Parathyroid adenoma (tissue), 2 donors: Measurements from ENCODE around the gene RBM39.

ENCODE experiments used
- H2AFZ ChIP-seq: fragments of 300-600 bp; sonication (generic); one replicate; pipeline ENCODE4 v1.7.0; 2017; ENCODE audit warnings: antibody characterized with exemption, mild to moderate bottlenecking
- H3K27ac ChIP-seq: fragments of 300-600 bp; sonication (generic); one replicate; pipeline ENCODE4 v1.7.0; 2017
- H3K27me3 ChIP-seq: fragments of 300-600 bp; sonication (generic); one replicate; pipeline ENCODE4 v1.7.0; 2017; ENCODE audit warnings: low read length; ENCODE audit not compliant: control insufficient read depth, insufficient read depth
- H3K36me3 ChIP-seq: fragments of 300-600 bp; sonication (generic); one replicate; pipeline ENCODE4 v1.7.0; 2017; ENCODE audit warnings: low read length; ENCODE audit not compliant: control insufficient read depth, insufficient read depth
- H3K4me1 ChIP-seq: fragments of 300-600 bp; sonication (generic); one replicate; pipeline ENCODE4 v1.7.0; 2017; ENCODE audit warnings: control low read depth
- H3K4me2 ChIP-seq: fragments of 300-600 bp; sonication (generic); one replicate; pipeline ENCODE4 v1.7.0; 2017; ENCODE audit warnings: low read length
- H3K4me3 ChIP-seq: fragments of 300-600 bp; sonication (generic); one replicate; pipeline ENCODE4 v1.7.0; 2017; ENCODE audit warnings: low read depth, low read length
- H3K79me2 ChIP-seq: fragments of 300-600 bp; sonication (generic); one replicate; pipeline ENCODE4 v1.7.0; 2017; ENCODE audit warnings: control low read depth
- H3K9ac ChIP-seq: fragments of 300-600 bp; sonication (generic); one replicate; pipeline ENCODE4 v1.7.0; 2017; ENCODE audit warnings: mild to moderate bottlenecking
- H3K9me3 ChIP-seq: fragments of 300-600 bp; sonication (generic); one replicate; pipeline ENCODE4 v1.7.0; 2017; ENCODE audit warnings: low read length; ENCODE audit not compliant: control insufficient read depth
- CTCF ChIP-seq: fragments of 300-600 bp; sonication (generic); IDR thresholded peaks from one replicate; pipeline ENCODE4 v1.7.0; 2017; ENCODE audit warnings: antibody characterized with exemption, mild to moderate bottlenecking
- donor health status: primary hyperparathyroidism.

RBM39 gene

GRCh38 chr20:35680452-35681183 is 61.4 kb downstream of the RBM39 start:
- Histone ChIP-seq H3K9ac (no peak overlapping the region), H3K27me3 (no peaks in the 10 kb centered on the region), H3K4me1 (no peaks in the 10 kb centered on the region), H3K9me3 (no peaks in the 10 kb centered on the region), H3K4me3 (no peak overlapping the region), H2AFZ (no peak overlapping the region), H3K79me2 (no peaks in the 10 kb centered on the region), H3K27ac (no peak overlapping the region), H3K36me3 (no peaks in the 10 kb centered on the region), H3K4me2 (no peak overlapping the region)
- no peak for TF ChIP-seq CTCF

- TF ChIP-seq CTCF = no peak
- no peak overlapping the region for H3K4me3 ChIP-seq
- no peaks in the 10 kb centered on the region for H3K4me1 ChIP-seq
- H3K4me2 ChIP-seq = no peak overlapping the region
- H3K27me3 ChIP-seq = no peaks in the 10 kb centered on the region
- H3K36me3 ChIP-seq = no peaks in the 10 kb centered on the region
- no peaks in the 10 kb centered on the region for H3K79me2 ChIP-seq
- no peak overlapping the region for H3K9ac ChIP-seq
- no peak overlapping the region for H2AFZ ChIP-seq
- no peaks in the 10 kb centered on the region for H3K9me3 ChIP-seq
- no peak overlapping the region for H3K27ac ChIP-seq
Observed at GRCh38 chr20:35674921-35675320, 67.1 kb downstream of the RBM39 start.

GRCh38 chr20:35673884-35674283 is 68.2 kb downstream of the RBM39 start:
- Histone ChIP-seq H3K36me3 (no peaks in the 10 kb centered on the region), H3K27ac (no peak overlapping the region), H3K4me3 (no peak overlapping the region), H3K27me3 (no peaks in the 10 kb centered on the region), H3K79me2 (no peaks in the 10 kb centered on the region), H3K4me2 (no peak overlapping the region), H3K4me1 (no peaks in the 10 kb centered on the region), H3K9me3 (no peaks in the 10 kb centered on the region), H2AFZ (no peak overlapping the region), H3K9ac (no peak overlapping the region)
- no peak for TF ChIP-seq CTCF

- Histone ChIP-seq H2AFZ (no peak overlapping the region), H3K36me3 (no peaks in the 10 kb centered on the region), H3K79me2 (peaks cover 5% of the 10 kb centered on the region), H3K9me3 (no peaks in the 10 kb centered on the region), H3K27ac (no peak overlapping the region), H3K4me1 (no peaks in the 10 kb centered on the region), H3K4me3 (no peak overlapping the region), H3K4me2 (no peak overlapping the region), H3K27me3 (no peaks in the 10 kb centered on the region), H3K9ac (no peak overlapping the region)
- TF ChIP-seq CTCF = no peak
Observed at GRCh38 chr20:35669681-35670080, 72.4 kb downstream of the RBM39 start.

- Histone ChIP-seq H3K4me2 (no peak overlapping the region), H3K27me3 (no peaks in the 10 kb centered on the region), H3K9ac (no peak overlapping the region), H3K4me1 (no peaks in the 10 kb centered on the region), H3K9me3 (no peaks in the 10 kb centered on the region), H3K36me3 (no peaks in the 10 kb centered on the region), H3K27ac (no peak overlapping the region), H2AFZ (no peak overlapping the region), H3K79me2 (peaks cover 9% of the 10 kb centered on the region), H3K4me3 (no peak overlapping the region)
- TF ChIP-seq CTCF = no peak
Observed at GRCh38 chr20:35669221-35669620, 72.8 kb downstream of the RBM39 start.
